ENCODE measurements around the gene TMEM63A.

- TF ChIP-seq RAD21 (conservative IDR thresholded peaks at IDR 0.05) (no peak), CTCF (IDR thresholded peaks at IDR 0.05; ENCODE audit: poor library complexity, severe bottlenecking) (no peak), POLR2AphosphoS5 (IDR thresholded peaks at IDR 0.05) (no peak), EP300 (conservative IDR thresholded peaks at IDR 0.05; ENCODE audit: poor library complexity, severe bottlenecking) (no peak), SMC3 (conservative IDR thresholded peaks at IDR 0.05; ENCODE audit: poor library complexity) (no peak), EZH2 (IDR thresholded peaks at IDR 0.05; ENCODE audit: borderline replicate concordance, insufficient read depth, low read length, poor library complexity, severe bottlenecking) (no peak), TAF1 (IDR thresholded peaks at IDR 0.05; ENCODE audit: low read depth) (no peak)
These were observed 40.1 kb downstream of the TMEM63A start for GRCh38 chr1:225842074-225842473.
